ENCODE results near the gene SMOC1. TPM values are rescaled to one million over a fixed set of nuclear protein-coding genes. Genes with fewer than 3 reads are reported as not detected.

Gene SMOC1
- total and polyA plus RNA-seq, 9 of the 15 experiments (the other 6 are each of a cell fraction or from before 2014, with no cell fraction given): 0.04 TPM; not detected in 8

GRCh38 chr14:70002589-70003346 lies 123.6 kb downstream of the SMOC1 start:
- H3K79me2 ChIP-seq (ENCODE audit: control insufficient read depth, insufficient read depth, low read length): no peaks in the 10 kb centered on the region
- no TSS peak for BruUV-seq (replicated peaks)
- no peak overlapping the region for H3K9ac ChIP-seq (ENCODE audit: insufficient read depth in 1 of 2, low read depth in 2 of 2, low read length in 2 of 2)
- ChIA-PET POLR2A (no interaction called here), CTCF (ENCODE audit: low intra/inter-chr PET ratio) (no interaction called here)
- in situ Hi-C loops (cut with MboI): no loop called here
- no peaks in the 10 kb centered on the region for H4K20me1 ChIP-seq (replicated peaks; ENCODE audit: control insufficient read depth, insufficient read depth, low read length)
- H3K4me3 ChIP-seq: no peak overlapping the region
- no peaks in the 10 kb centered on the region for H3K4me1 ChIP-seq (replicated peaks in 1 of 2; ENCODE audit: control insufficient read depth in 2 of 2, insufficient read depth in 2 of 2, low read length in 2 of 2)
- no peak for FAIRE-seq
- no peaks in the 10 kb centered on the region for H3K9me1 ChIP-seq (ENCODE audit: control insufficient read depth, insufficient read depth, low read length)
- H3K27ac ChIP-seq (ENCODE audit: extremely low read depth, low read depth, low read length): no peak overlapping the region
- DNase-seq (ENCODE audit: extremely low read depth in 1 of 4, low spot score in 3 of 4): no peak
- TF ChIP-seq ZNF41 (CRISPR knock-in tag; conservative IDR thresholded peaks at IDR 0.05): no peak
- no peak for TF ChIP-seq E2F3 (CRISPR knock-in tag; IDR thresholded peaks at IDR 0.05)
- no peak for TF ChIP-seq HEY1 (CRISPR knock-in tag; IDR thresholded peaks at IDR 0.05; ENCODE audit: borderline replicate concordance)
- no peak for TF ChIP-seq NEUROD1 (IDR thresholded peaks at IDR 0.05; ENCODE audit: borderline replicate concordance, low read depth, low read length, partially characterized antibody)
- TF ChIP-seq ARID2 (IDR thresholded peaks at IDR 0.05): no peak
- no peak for ATAC-seq
- no peak overlapping the region for H2AFZ ChIP-seq (ENCODE audit: low read depth, low read length)
- H3K4me2 ChIP-seq (ENCODE audit: insufficient read depth, low read length): no peak overlapping the region
- 0% methylated on average over 3 of the region's 6 CpGs for WGBS (ENCODE audit: insufficient coverage, low coverage, missing lambda C conversion rate)
- peaks cover 0 to 7% of the 10 kb centered on the region in 2 experiments; a peak in 2 of 5 replicates for H3K27me3 ChIP-seq (ENCODE audit: control insufficient read depth in 2 of 2, insufficient read depth in 2 of 2, low read length in 2 of 2)
- intact Hi-C loops (cut with micrococcal nuclease): no loop called here
- H3K36me3 ChIP-seq (ENCODE audit: control insufficient read depth, insufficient read depth, low read length): no peaks in the 10 kb centered on the region
- H3K9me3 ChIP-seq (replicated peaks; ENCODE audit: control insufficient read depth, insufficient read depth, low read depth, low read length): no peaks in the 10 kb centered on the region

- H3K9me1 ChIP-seq (ENCODE audit: control insufficient read depth, insufficient read depth, low read length): no peaks in the 10 kb centered on the region
- BruUV-seq (replicated peaks): no TSS peak
- no peaks in the 10 kb centered on the region for H3K4me1 ChIP-seq (replicated peaks in 1 of 2; ENCODE audit: control insufficient read depth in 2 of 2, insufficient read depth in 2 of 2, low read length in 2 of 2)
- ChIA-PET CTCF (ENCODE audit: low intra/inter-chr PET ratio) (no interaction called here), POLR2A (no interaction called here)
- DNase-seq (ENCODE audit: extremely low read depth in 1 of 4, low spot score in 3 of 4) (no peak), ATAC-seq (no peak), FAIRE-seq (no peak)
- no peaks in the 10 kb centered on the region for H3K36me3 ChIP-seq (ENCODE audit: control insufficient read depth, insufficient read depth, low read length)
- intact Hi-C loops (cut with micrococcal nuclease) (no loop called here), in situ Hi-C loops (cut with MboI) (no loop called here)
- no peak overlapping the region for H3K4me3 ChIP-seq
- H2AFZ ChIP-seq (ENCODE audit: low read depth, low read length): no peak overlapping the region
- no peak overlapping the region for H3K27ac ChIP-seq (ENCODE audit: extremely low read depth, low read depth, low read length)
- no peak overlapping the region for H3K4me2 ChIP-seq (ENCODE audit: insufficient read depth, low read length)
- no peaks in the 10 kb centered on the region for H3K9me3 ChIP-seq (replicated peaks; ENCODE audit: control insufficient read depth, insufficient read depth, low read depth, low read length)
- no peaks in the 10 kb centered on the region for H3K79me2 ChIP-seq (ENCODE audit: control insufficient read depth, insufficient read depth, low read length)
- H3K27me3 ChIP-seq (ENCODE audit: control insufficient read depth in 2 of 2, insufficient read depth in 2 of 2, low read length in 2 of 2): peaks cover 0 to 7% of the 10 kb centered on the region in 2 experiments; a peak in 2 of 5 replicates
- no peaks in the 10 kb centered on the region for H4K20me1 ChIP-seq (replicated peaks; ENCODE audit: control insufficient read depth, insufficient read depth, low read length)
- H3K9ac ChIP-seq (ENCODE audit: insufficient read depth in 1 of 2, low read depth in 2 of 2, low read length in 2 of 2): no peak overlapping the region
- WGBS (ENCODE audit: insufficient coverage, low coverage, missing lambda C conversion rate): 0% methylated on average over 2 of the region's 2 CpGs
- no peak for TF ChIP-seq HIVEP1 (CRISPR knock-in tag; IDR thresholded peaks at IDR 0.05)
- TF ChIP-seq CCNT2 (IDR thresholded peaks at IDR 0.05; ENCODE audit: borderline replicate concordance, extremely low read depth, insufficient read length, low read depth, low read length): no peak
- TF ChIP-seq ESRRB (CRISPR knock-in tag; IDR thresholded peaks at IDR 0.05; ENCODE audit: borderline replicate concordance): no peak
- no peak for TF ChIP-seq MCM2 (IDR thresholded peaks at IDR 0.05; ENCODE audit: low read depth)
- no peak for TF ChIP-seq PBX2 (CRISPR knock-in tag; IDR thresholded peaks at IDR 0.05; ENCODE audit: low read depth)
- TF ChIP-seq PBX2 (tag; conservative IDR thresholded peaks at IDR 0.05; ENCODE audit: low read depth): no peak
- no peak for TF ChIP-seq ATF2 (CRISPR knock-in tag; IDR thresholded peaks at IDR 0.05)
These were observed 125.6 kb downstream of the SMOC1 start for GRCh38 chr14:70004791-70005190.
